ENCODE data around the gene LPIN3. TPM values are rescaled to one million over a fixed set of nuclear protein-coding genes. Genes with fewer than 3 reads are reported as not detected.

The LPIN3 gene
- total RNA-seq, 2 experiments from 2014 or later: 1.9 to 2.4 TPM

DNA sequence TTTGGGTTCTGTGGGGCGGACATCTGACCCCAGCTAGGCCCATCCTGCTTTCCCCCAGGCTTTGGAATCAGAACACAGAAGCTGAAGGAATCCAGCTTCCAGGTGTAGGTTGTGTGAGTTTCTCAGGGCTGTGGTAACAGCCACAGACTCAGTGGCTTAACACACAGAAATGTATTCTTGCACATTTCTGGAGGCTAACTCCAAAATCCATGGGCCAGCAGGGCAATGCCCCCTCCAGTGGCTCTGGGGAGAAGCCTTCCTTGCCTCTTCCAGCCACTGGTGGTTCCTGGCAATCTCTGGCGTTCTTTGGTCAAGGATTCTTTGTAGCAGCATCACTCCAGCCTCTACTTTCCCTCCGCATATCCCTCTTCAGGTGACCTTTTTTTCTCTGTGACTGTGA is 27.3 kb downstream of the LPIN3 start:
- Mint-ChIP-seq H3K4me1 (ENCODE audit: low read depth) (peaks cover 8% of the 10 kb centered on the region), H3K9me3 (peaks cover 5% of the 10 kb centered on the region), H3K27me3 (peaks cover 49% of the 10 kb centered on the region), H3K4me3 (no peak overlapping the region), H3K27ac (no peak overlapping the region), H3K36me3 (ENCODE audit: low read depth) (no peaks in the 10 kb centered on the region)
- Histone ChIP-seq H3K4me1 (ENCODE audit: insufficient read depth, low read length) (no peaks in the 10 kb centered on the region), H3K4me3 (ENCODE audit: low read length) (no peak overlapping the region), H3K27me3 (ENCODE audit: control insufficient read depth in 1 of 2, insufficient read depth in 2 of 2, low read length in 2 of 2) (peaks cover 20 to 44% of the 10 kb centered on the region in 2 experiments), H3K27ac (ENCODE audit: low read depth in 1 of 2, low read length in 2 of 2) (no peak overlapping the region), H3K9me3 (ENCODE audit: control insufficient read depth in 1 of 2, insufficient read depth in 1 of 2, low read length in 2 of 2) (peaks cover 6 to 19% of the 10 kb centered on the region in 2 experiments), H3K36me3 (ENCODE audit: insufficient read depth, low read length) (no peaks in the 10 kb centered on the region)
- TF ChIP-seq, protein P1, sequence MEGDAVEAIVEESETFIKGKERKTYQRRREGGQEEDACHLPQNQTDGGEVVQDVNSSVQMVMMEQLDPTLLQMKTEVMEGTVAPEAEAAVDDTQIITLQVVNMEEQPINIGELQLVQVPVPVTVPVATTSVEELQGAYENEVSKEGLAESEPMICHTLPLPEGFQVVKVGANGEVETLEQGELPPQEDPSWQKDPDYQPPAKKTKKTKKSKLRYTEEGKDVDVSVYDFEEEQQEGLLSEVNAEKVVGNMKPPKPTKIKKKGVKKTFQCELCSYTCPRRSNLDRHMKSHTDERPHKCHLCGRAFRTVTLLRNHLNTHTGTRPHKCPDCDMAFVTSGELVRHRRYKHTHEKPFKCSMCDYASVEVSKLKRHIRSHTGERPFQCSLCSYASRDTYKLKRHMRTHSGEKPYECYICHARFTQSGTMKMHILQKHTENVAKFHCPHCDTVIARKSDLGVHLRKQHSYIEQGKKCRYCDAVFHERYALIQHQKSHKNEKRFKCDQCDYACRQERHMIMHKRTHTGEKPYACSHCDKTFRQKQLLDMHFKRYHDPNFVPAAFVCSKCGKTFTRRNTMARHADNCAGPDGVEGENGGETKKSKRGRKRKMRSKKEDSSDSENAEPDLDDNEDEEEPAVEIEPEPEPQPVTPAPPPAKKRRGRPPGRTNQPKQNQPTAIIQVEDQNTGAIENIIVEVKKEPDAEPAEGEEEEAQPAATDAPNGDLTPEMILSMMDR (IDR thresholded peaks at IDR 0.05): no peak
- POLR2A ChIA-PET: no interaction called here
- DNase-seq (no peak), ATAC-seq (ENCODE audit: poor library complexity) (no peak)
- intact Hi-C loops (cut with DNase I, micrococcal nuclease): no loop called here
- CTCF ChIA-PET: no interaction called here

DNA sequence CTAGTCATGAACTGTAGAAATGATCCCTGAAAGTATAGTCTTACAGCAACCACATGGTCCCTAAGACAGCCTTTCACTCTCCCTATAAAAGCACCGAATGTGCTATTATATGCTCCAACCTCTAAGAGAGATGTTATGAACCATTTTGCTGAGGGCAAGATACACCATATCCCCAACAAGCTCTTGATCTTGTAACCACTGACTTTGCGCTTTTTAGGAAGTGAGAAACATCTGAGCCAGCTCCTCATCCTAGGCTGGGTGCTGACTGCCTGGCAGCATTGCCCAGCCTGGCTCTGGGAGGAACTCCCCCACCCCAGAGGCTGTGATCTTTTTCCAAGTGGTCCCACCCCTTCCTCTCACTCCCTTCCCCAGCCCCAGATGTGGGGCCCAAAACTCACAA is 29.1 kb downstream of the LPIN3 start:
- no peak overlapping the region for H3K4me3 Mint-ChIP-seq
- peaks cover 22 to 43% of the 10 kb centered on the region in 2 experiments for H3K27me3 ChIP-seq (ENCODE audit: control insufficient read depth in 1 of 2, insufficient read depth in 2 of 2, low read length in 2 of 2)
- no peaks in the 10 kb centered on the region for H3K4me1 ChIP-seq (ENCODE audit: insufficient read depth, low read length)
- no peaks in the 10 kb centered on the region for H3K36me3 ChIP-seq (ENCODE audit: insufficient read depth, low read length)
- POLR2A ChIA-PET: interaction anchor here (0.6 kb wide), 1 partner anchor 16 kb away, joined by 3 read pairs; no protein-coding TSS in a partner anchor
- CTCF ChIA-PET: no interaction called here
- peaks cover 5% of the 10 kb centered on the region for H3K9me3 Mint-ChIP-seq
- intact Hi-C loops (cut with DNase I, micrococcal nuclease): no loop called here
- DNase-seq (no peak), ATAC-seq (ENCODE audit: poor library complexity) (no peak)
- H3K36me3 Mint-ChIP-seq (ENCODE audit: low read depth): no peaks in the 10 kb centered on the region
- peaks cover 8% of the 10 kb centered on the region for H3K4me1 Mint-ChIP-seq (ENCODE audit: low read depth)
- H3K27ac Mint-ChIP-seq: no peak overlapping the region
- H3K27me3 Mint-ChIP-seq: peaks cover 56% of the 10 kb centered on the region
- H3K27ac ChIP-seq (ENCODE audit: low read depth in 1 of 2, low read length in 2 of 2): no peak overlapping the region
- TF ChIP-seq, protein P1 (IDR thresholded peaks at IDR 0.05): no peak
- H3K4me3 ChIP-seq (ENCODE audit: low read length): no peak overlapping the region
- peaks cover 6 to 24% of the 10 kb centered on the region in 2 experiments for H3K9me3 ChIP-seq (ENCODE audit: control insufficient read depth in 1 of 2, insufficient read depth in 1 of 2, low read length in 2 of 2)

DNA sequence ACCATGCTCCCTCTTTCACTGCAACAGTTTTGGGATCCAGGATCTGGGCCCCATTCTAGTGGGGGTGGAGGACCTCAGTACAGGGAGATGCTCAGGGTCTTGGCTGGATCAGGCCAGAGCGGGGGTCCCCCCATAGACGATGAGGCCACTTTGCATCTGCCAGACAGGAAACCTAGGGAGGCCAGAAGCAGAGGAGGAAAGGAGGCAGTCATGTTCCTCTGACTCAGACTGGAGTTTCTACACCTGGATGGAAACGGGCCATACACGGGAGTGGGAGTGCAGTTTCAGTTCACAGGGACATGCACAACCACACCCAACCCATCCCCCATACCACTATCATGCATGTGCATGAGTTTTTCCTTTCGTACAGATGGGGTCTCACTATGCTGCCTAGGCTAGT is 29.6 kb downstream of the LPIN3 start:
- H3K4me3 ChIP-seq (ENCODE audit: low read length): no peak overlapping the region
- no peak overlapping the region for H3K27ac ChIP-seq (ENCODE audit: low read depth in 1 of 2, low read length in 2 of 2)
- no peaks in the 10 kb centered on the region for H3K4me1 ChIP-seq (ENCODE audit: insufficient read depth, low read length)
- H3K36me3 ChIP-seq (ENCODE audit: insufficient read depth, low read length): no peaks in the 10 kb centered on the region
- Mint-ChIP-seq H3K27me3 (peaks cover 52% of the 10 kb centered on the region), H3K4me3 (no peak overlapping the region), H3K27ac (no peak overlapping the region), H3K36me3 (ENCODE audit: low read depth) (no peaks in the 10 kb centered on the region), H3K9me3 (peaks cover 5% of the 10 kb centered on the region), H3K4me1 (ENCODE audit: low read depth) (peaks cover 8% of the 10 kb centered on the region)
- ATAC-seq (ENCODE audit: poor library complexity) (no peak), DNase-seq (no peak)
- CTCF ChIA-PET: no interaction called here
- TF ChIP-seq, protein P1 (IDR thresholded peaks at IDR 0.05): no peak
- H3K27me3 ChIP-seq (ENCODE audit: control insufficient read depth in 1 of 2, insufficient read depth in 2 of 2, low read length in 2 of 2): peaks cover 22 to 43% of the 10 kb centered on the region in 2 experiments
- peaks cover 6 to 24% of the 10 kb centered on the region in 2 experiments for H3K9me3 ChIP-seq (ENCODE audit: control insufficient read depth in 1 of 2, insufficient read depth in 1 of 2, low read length in 2 of 2)
- intact Hi-C loops (cut with DNase I, micrococcal nuclease): no loop called here
- POLR2A ChIA-PET: interaction anchor here (0.6 kb wide), 1 partner anchor 16 kb away, joined by 3 read pairs; no protein-coding TSS in a partner anchor
